IPS-15b (cell line): Measurements from ENCODE around the gene MISP.
"Not testable (repeated sequence)": the region's sequence is repeated elsewhere in the genome, so short reads cannot be mapped to it uniquely, and the experiment has no call there.

Source experiments
- H3K27me3 ChIP-seq: one replicate; pipeline ENCODE4 v1.6.1; 2013; ENCODE audit warnings: low read length; ENCODE audit not compliant: control insufficient read depth, insufficient read depth
- H3K36me3 ChIP-seq: one replicate; pipeline ENCODE4 v1.6.1; 2013; ENCODE audit warnings: low read length; ENCODE audit not compliant: control insufficient read depth, insufficient read depth
- H3K4me1 ChIP-seq: one replicate; pipeline ENCODE4 v1.6.1; 2013; ENCODE audit warnings: mild to moderate bottlenecking, low read length; ENCODE audit not compliant: control insufficient read depth, insufficient read depth
- H3K4me3 ChIP-seq: one replicate; pipeline ENCODE4 v1.5.1; 2013; ENCODE audit warnings: low read depth, low read length
- H3K9ac ChIP-seq: one replicate; pipeline ENCODE4 v1.6.1; 2013; ENCODE audit warnings: low read depth, mild to moderate bottlenecking, low read length
- H3K9me3 ChIP-seq: one replicate; pipeline ENCODE4 v1.6.1; 2013; ENCODE audit warnings: mild to moderate bottlenecking, low read length; ENCODE audit not compliant: control insufficient read depth, insufficient read depth

Gene MISP

DNA sequence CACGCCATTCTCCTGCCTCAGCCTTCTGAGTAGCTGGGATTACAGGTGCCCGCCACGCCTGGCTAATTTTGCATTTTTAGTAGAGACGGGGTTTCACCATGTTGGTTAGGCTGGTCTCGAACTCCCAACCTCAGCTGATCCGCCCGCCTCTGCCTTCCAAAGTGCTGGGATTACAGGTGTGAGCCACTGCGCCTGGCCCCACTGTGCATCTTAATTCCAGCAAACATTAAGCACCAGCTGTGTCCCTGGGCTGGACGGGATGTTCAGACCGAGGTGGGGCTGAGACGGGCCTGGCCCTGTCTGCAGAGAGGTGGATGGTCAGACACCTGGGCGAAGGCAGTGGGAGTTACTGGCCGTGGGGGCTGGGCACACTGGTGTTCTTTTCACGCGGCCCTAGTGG lies 21.3 kb upstream of the MISP start:
- not testable (repeated sequence) for H3K36me3 ChIP-seq, H3K27me3 ChIP-seq, H3K9ac ChIP-seq, H3K4me1 ChIP-seq, H3K9me3 ChIP-seq, H3K4me3 ChIP-seq

DNA sequence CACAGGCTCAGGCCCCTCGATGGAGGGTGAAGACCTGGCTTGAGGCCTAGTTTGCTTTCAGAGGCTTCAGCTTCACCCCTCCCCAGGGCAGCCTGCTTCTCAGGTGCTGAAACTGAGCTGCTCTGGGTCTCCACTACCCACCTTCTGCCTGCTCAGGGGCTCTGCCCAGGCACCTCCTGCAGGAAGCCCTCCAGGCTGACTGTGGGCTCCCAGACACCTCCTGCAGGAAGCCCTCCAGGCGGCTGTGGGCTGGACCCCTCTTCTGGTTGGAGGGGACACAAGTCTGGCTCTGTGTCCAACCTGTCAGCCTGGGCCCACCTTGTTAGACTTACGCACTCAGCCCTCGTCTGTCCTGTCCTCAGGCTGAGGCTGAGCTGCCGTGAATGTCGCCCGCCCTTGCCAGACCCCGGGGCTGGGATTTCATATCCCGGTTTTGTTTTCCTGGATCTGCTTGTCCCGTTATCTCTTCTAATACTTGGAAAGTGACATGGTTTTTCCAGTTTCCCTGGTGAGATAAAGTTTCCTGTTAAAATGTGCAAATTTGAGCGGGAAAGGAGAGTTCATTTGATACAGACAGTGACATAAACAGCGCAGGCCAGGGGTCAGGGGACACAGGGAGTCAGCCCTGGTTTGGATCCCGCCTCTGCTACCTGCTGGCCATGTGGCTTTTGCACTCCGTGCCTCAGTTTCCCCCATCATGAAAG lies 20.8 kb upstream of the MISP start:
- H3K4me1 ChIP-seq: no peaks in the 10 kb centered on the region
- no peak overlapping the region for H3K4me3 ChIP-seq
- H3K36me3 ChIP-seq: peaks cover 4% of the 10 kb centered on the region
- H3K27me3 ChIP-seq: no peaks in the 10 kb centered on the region
- H3K9me3 ChIP-seq: no peaks in the 10 kb centered on the region
- no peak overlapping the region for H3K9ac ChIP-seq

DNA sequence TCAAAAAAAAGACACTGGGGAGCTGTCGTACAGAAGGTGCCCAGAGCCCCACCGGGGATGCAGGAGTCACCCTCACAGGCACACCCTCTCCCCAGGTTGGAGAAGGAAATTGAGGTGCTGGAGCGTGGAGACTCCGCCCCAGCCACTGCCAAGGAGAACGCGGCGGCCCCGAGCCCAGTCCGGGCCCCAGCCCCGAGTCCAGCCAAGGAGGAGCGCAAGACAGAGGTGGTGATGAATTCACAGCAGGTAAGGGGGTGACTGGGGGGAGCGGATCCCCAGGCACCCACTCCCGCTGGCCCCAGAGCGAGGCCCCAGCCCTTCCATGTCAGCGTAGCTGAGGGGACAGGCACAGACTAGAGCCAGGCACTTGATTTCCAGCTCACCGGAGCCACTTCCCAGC lies 19.9 kb upstream of the MISP start:
- no peaks in the 10 kb centered on the region for H3K9me3 ChIP-seq

DNA sequence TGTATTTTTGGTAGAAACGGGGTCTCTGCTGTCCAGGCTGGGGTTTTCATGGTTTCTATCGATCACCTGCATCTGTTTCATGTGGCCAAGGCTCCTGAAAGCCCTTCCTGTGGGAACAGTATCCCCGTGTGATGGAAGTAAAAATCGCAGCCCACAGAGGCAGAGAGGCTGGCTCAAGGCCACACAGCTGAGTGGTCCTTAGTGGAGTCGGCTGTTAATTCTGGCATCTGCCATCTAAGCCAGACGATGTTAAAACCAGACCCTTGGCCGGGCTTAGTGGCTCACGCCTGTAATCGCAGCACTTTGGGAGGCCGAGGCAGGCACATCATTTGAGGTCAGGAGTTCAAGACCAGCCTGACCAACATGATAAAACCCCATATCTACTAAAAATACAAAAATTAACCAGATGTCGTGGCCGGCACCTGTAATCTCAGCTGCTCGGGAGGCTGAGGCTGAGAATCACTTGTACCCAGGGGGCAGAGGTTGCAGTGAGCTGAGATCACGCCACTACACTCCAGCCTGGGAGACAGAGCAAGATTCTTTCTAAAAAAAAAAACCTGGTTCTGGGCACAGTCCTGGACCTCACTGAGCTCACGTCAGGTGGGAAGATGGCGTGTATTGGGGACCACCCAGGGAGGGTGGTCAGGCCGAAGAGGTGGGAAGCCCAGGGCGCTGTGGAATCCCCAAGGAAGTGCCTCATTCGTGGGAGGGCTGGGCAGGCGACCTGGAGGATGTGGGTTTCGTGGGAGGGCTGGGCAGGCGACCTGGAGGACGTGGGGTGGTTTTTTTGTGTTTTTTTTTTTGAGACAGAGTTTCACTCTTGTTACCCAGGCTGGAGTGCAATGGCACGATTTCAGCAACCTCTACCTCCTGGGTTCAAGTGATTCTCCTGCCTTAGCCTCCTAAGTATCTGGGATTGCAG lies 18.5 kb upstream of the MISP start:
- H3K27me3 ChIP-seq: no peaks in the 10 kb centered on the region
- no peak overlapping the region for H3K4me3 ChIP-seq
- H3K9ac ChIP-seq: no peak overlapping the region
- peaks cover 4% of the 10 kb centered on the region for H3K36me3 ChIP-seq
- no peaks in the 10 kb centered on the region for H3K4me1 ChIP-seq
- no peaks in the 10 kb centered on the region for H3K9me3 ChIP-seq

More for the DNA sequence above, 19.9 kb upstream of the MISP start:
- H3K27me3 ChIP-seq: no peaks in the 10 kb centered on the region
- peaks cover 4% of the 10 kb centered on the region for H3K36me3 ChIP-seq
- no peak overlapping the region for H3K9ac ChIP-seq
- no peak overlapping the region for H3K4me3 ChIP-seq
- H3K4me1 ChIP-seq: no peaks in the 10 kb centered on the region

DNA sequence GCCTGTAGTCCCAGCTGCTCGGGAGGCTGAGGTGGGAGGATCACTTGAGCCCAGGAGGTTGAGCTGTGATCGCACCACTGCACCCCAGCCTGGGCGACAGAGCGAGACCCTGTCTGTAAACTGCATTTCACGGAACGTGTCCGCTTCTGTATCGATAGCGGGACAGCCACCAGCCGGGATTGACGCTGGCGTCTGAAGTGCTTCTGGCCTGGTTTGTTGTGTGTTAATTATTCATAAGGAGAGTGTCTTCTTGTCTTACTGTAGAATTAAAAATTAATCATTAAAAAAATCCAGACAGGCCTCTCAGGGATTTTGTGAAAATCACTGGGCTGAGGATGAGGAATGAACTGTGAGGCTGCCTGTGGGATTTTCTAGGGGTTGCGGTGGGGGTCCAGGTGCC lies 16.2 kb upstream of the MISP start:
- H3K9ac ChIP-seq: no peak overlapping the region
- H3K9me3 ChIP-seq: no peaks in the 10 kb centered on the region
- no peak overlapping the region for H3K4me3 ChIP-seq
- H3K4me1 ChIP-seq: no peaks in the 10 kb centered on the region
- H3K36me3 ChIP-seq: peaks cover 4% of the 10 kb centered on the region
- H3K27me3 ChIP-seq: no peaks in the 10 kb centered on the region

DNA sequence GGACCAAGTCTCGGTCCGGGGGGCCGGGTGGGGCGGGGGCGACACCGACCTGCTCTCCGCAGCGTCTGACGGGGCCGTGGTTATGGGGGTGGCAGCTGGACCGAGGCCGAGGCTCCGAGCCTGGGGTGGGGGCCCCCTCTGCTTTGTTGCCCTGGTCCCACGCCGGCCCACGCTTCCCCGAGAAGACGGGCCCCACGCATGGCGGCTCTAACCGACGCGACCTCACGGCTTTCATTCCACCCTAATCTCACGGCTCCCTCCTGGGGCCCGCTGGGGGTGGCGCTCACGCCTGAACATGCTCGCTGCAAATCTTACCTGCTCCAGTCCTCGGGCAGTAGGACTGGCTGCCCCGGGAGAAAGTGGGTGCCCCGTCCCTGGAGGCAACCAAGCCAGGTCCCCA lies 14.8 kb upstream of the MISP start:
- Histone ChIP-seq H3K4me3 (no peak overlapping the region), H3K9me3 (no peaks in the 10 kb centered on the region), H3K9ac (no peak overlapping the region), H3K4me1 (no peaks in the 10 kb centered on the region), H3K36me3 (peaks cover 4% of the 10 kb centered on the region), H3K27me3 (no peaks in the 10 kb centered on the region)

DNA sequence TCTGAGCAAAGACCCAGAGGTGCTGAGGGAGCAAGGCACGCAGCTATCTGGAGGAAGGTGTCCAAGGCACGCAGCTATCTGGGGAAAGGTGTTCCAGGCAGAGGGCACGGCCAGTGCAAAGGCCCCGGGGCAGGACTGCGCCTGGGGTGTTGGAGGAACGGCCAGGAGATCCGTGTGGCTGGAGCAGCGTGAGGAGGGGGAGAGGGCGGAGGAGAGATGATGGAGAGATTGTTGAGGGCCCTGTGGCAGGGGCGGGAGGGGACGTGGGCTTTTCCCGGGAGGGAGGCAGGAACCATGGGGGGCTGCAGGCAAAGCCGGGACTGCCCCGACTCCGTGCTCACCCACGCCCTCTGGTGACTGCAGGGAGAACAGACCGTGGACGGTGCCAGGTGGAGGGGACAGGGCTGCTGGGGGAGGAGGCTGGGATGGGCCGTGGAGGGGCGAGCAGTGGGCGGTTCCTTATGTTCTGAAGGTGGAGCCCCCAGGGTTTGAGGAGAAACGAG lies 13.3 kb upstream of the MISP start:
- Histone ChIP-seq H3K36me3 (peaks cover 4% of the 10 kb centered on the region), H3K27me3 (no peaks in the 10 kb centered on the region), H3K9ac (no peak overlapping the region), H3K4me3 (no peak overlapping the region), H3K9me3 (no peaks in the 10 kb centered on the region), H3K4me1 (no peaks in the 10 kb centered on the region)

DNA sequence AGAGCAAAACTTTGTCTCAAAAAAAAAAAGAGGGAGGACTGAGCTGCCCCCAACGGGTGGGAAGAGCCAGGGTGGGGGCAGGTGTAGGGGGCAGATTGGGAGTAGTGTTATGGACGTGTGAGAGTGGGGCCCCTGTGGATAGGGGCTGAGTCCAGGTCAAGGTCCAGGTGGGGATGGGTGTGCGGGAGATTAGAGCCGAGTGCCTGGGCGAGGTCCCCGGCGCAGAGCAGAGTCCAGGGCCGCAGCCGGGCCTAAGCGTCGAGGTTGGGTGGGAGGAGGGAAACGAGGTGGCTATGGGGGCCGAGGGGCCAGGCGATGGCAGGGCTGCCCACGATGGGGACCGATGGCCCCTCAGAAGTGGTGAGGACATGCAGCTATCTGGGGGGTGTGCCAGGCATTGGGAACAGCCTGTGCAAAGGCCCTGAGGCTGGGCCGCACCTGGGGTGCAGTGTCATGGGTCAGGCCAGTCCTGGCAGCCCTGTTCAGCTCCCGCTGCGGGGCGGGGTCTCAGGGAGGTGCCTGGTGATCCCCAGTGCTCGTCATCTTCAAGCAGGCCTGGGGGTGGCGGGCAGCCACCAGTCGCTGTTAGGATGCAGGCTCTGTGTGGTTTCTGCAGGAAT lies 12.3 kb upstream of the MISP start:
- no peak overlapping the region for H3K4me3 ChIP-seq
- no peaks in the 10 kb centered on the region for H3K27me3 ChIP-seq
- H3K36me3 ChIP-seq: peaks cover 4% of the 10 kb centered on the region
- H3K9me3 ChIP-seq: no peaks in the 10 kb centered on the region
- no peaks in the 10 kb centered on the region for H3K4me1 ChIP-seq
- H3K9ac ChIP-seq: no peak overlapping the region

DNA sequence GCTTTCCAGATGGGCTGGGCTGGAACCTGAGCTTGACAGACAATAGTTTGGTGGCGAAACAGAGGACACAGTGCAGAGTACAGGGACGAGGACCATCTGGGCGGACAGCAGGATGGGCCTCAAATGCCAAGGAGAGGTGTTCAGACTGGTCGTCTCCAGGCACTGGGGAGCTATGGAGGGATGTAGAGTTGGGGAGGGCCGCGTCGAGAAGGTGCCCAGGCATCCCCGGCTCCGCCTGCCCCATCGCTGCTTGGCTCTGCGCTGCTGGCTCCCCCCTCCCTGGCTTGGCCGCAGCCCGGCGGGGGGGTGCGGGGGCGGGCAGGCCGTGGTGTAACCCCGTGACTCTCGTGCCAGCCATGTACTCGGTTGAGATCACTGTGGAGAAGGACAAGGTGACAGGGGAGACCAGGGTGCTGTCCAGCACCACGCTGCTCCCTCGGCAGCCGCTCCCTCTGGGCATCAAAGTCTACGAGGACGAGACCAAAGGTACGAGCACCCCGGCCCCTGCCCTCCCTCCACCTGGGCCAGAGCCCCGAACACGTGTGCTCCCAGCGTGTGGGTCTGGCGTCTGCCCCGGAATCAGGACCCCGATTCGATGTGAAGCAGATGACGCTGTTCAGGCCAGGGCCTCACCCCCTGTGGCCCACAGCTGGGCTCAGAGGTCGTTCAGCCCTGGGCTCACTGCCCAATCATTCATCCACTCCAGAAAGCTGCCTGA lies 10.8 kb upstream of the MISP start:
- no peak overlapping the region for H3K9ac ChIP-seq

DNA sequence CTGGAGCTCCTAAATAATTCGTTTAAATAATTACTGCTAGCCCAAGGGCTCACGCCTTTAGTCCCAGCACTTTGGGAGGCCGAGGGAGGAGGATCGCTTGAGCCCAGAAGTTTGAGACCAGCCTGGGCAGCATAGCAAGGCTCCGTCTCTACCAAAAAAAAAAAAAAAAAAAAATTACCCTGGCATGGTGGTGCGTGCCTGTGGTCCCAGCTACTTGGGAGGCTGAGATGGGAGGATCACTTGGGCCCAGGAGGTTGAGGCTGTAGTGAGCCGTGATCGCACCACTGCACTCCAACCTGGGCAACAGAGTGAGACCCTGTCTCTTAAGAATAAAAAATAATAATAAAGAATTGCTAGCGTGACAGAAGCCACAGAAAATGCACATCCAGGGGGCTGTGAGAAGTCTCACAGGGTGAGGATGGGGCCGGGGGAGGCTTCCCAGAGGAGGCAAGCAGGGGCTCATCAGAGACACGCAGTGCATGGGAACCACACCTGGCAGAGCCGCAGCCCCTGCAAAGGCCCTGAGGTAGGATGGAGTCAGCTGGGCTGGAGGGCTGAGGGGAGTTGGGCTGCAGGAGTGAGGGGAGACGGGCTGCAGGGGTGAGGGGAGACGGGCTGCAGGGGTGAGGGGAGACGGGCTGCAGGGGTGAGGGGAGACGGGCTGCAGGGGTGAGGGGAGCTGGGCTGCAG lies 10.0 kb upstream of the MISP start:
- not testable (repeated sequence) for H3K36me3 ChIP-seq, H3K9ac ChIP-seq, H3K4me1 ChIP-seq, H3K27me3 ChIP-seq, H3K4me3 ChIP-seq, H3K9me3 ChIP-seq

More for the DNA sequence above, 10.8 kb upstream of the MISP start:
- no peaks in the 10 kb centered on the region for H3K4me1 ChIP-seq
- H3K27me3 ChIP-seq: no peaks in the 10 kb centered on the region
- no peaks in the 10 kb centered on the region for H3K9me3 ChIP-seq
- no peaks in the 10 kb centered on the region for H3K36me3 ChIP-seq
- H3K4me3 ChIP-seq: no peak overlapping the region
